HepG2 (cell line): Measurements from ENCODE around the gene SMIM36. TPM values are rescaled to one million over a fixed set of nuclear protein-coding genes. Genes with fewer than 3 reads are reported as not detected.

Experiments used
- ATF3 ChIP-seq: sonication (generic); formaldehyde crosslinking; IDR thresholded peaks from 2 replicates; pipeline ENCODE4 v1.4.0; 2020; ENCODE audit warnings: missing genetic modification reagents
- HDAC1 ChIP-seq: sonication (generic); formaldehyde crosslinking; IDR thresholded peaks from 2 replicates; pipeline ENCODE4 v1.5.1; 2020; ENCODE audit warnings: mild to moderate bottlenecking, missing genetic modification reagents
- HNRNPLL ChIP-seq: fragments of 200-400 bp; formaldehyde crosslinking; IDR thresholded peaks from 2 replicates; pipeline ENCODE4 v1.6.1; 2017; ENCODE audit warnings: mild to moderate bottlenecking, low read depth, low read length; ENCODE audit not compliant: poor library complexity, severe bottlenecking
- HOXA9 ChIP-seq: sonication (generic); formaldehyde crosslinking; IDR thresholded peaks from 2 replicates; pipeline ENCODE4 v1.8.1; 2022; ENCODE audit warnings: missing genetic modification reagents, mild to moderate bottlenecking, moderate library complexity, borderline replicate concordance
- MEF2D ChIP-seq: sonication (generic); formaldehyde crosslinking; IDR thresholded peaks from 2 replicates; pipeline ENCODE4 v1.5.1; 2020; ENCODE audit warnings: mild to moderate bottlenecking, missing genetic modification reagents
- MTF2 ChIP-seq: sonication (generic); formaldehyde crosslinking; IDR thresholded peaks from 2 replicates; pipeline ENCODE4 v1.5.0; 2020; ENCODE audit warnings: missing genetic modification reagents, borderline replicate concordance
- MYNN ChIP-seq: sonication (generic); formaldehyde crosslinking; IDR thresholded peaks from 2 replicates; pipeline ENCODE4 v1.4.0; 2020; ENCODE audit warnings: mild to moderate bottlenecking, low read depth, missing genetic modification reagents
- POLR2G ChIP-seq: fragments of 200-400 bp; formaldehyde crosslinking; IDR thresholded peaks from 2 replicates; pipeline ENCODE4 v1.6.1; 2018; ENCODE audit warnings: mild to moderate bottlenecking, low read depth, low read length, moderate library complexity
- PRDM15 ChIP-seq: sonication (generic); formaldehyde crosslinking; IDR thresholded peaks from 2 replicates; pipeline ENCODE4 v1.4.0; 2020; ENCODE audit warnings: missing genetic modification reagents
- REL ChIP-seq: sonication (generic); formaldehyde crosslinking; conservative IDR thresholded peaks from 2 replicates; pipeline ENCODE4 v1.8.0; 2022; ENCODE audit warnings: mild to moderate bottlenecking, missing genetic modification reagents, moderate library complexity
- SMAD1 ChIP-seq: sonication (generic); formaldehyde crosslinking; IDR thresholded peaks from 2 replicates; pipeline ENCODE4 v1.4.0; 2020; ENCODE audit warnings: missing genetic modification reagents, low read depth, mild to moderate bottlenecking, borderline replicate concordance
- SP1 ChIP-seq, 2 experiments: fragments of 450-650 bp in 1 of 2; sonication (generic) in 1 of 2; formaldehyde crosslinking in 1 of 2; IDR thresholded peaks; 2 replicates each; pipeline versions ENCODE4 v1.4.0 to v1.6.1; 2016 to 2020; ENCODE audit warnings: missing genetic modification reagents in 1 of 2
- THAP9 ChIP-seq: sonication (generic); formaldehyde crosslinking; IDR thresholded peaks from 2 replicates; pipeline ENCODE4; 2020; ENCODE audit warnings: missing genetic modification reagents, mild to moderate bottlenecking, borderline replicate concordance
- THYN1 ChIP-seq: sonication (generic); formaldehyde crosslinking; IDR thresholded peaks from 2 replicates; pipeline ENCODE4 v1.8.1; 2023; ENCODE audit warnings: low read depth, mild to moderate bottlenecking, moderate library complexity, missing genetic modification reagents, borderline replicate concordance
- TOPORS ChIP-seq: sonication (generic); formaldehyde crosslinking; IDR thresholded peaks from 2 replicates; pipeline ENCODE4 v1.8.0; 2023; ENCODE audit warnings: mild to moderate bottlenecking, missing genetic modification reagents
- XBP1 ChIP-seq: sonication (generic); formaldehyde crosslinking; IDR thresholded peaks from 2 replicates; pipeline ENCODE4 v1.5.0; 2020; ENCODE audit warnings: missing genetic modification reagents
- ZNF276 ChIP-seq: sonication (generic); formaldehyde crosslinking; IDR thresholded peaks from 2 replicates; pipeline ENCODE4 v1.4.0; 2020; ENCODE audit warnings: mild to moderate bottlenecking, low read depth, missing genetic modification reagents
- ZNF30 ChIP-seq: sonication (generic); formaldehyde crosslinking; IDR thresholded peaks from 2 replicates; pipeline ENCODE4 v1.5.0; 2020; ENCODE audit warnings: mild to moderate bottlenecking, missing genetic modification reagents
- ZNF510 ChIP-seq: sonication (generic); formaldehyde crosslinking; IDR thresholded peaks from 2 replicates; pipeline ENCODE4 v1.4.0; 2020; ENCODE audit warnings: low read depth, mild to moderate bottlenecking, missing genetic modification reagents
- ZNF530 ChIP-seq: sonication (generic); formaldehyde crosslinking; IDR thresholded peaks from 2 replicates; pipeline ENCODE4 v1.5.0; 2020; ENCODE audit warnings: low read depth, mild to moderate bottlenecking, missing genetic modification reagents
- ZNF607 ChIP-seq: sonication (generic); formaldehyde crosslinking; IDR thresholded peaks from 2 replicates; pipeline ENCODE4 v1.5.1; 2020; ENCODE audit warnings: missing genetic modification reagents, mild to moderate bottlenecking, borderline replicate concordance
- ZNF790 ChIP-seq: sonication (generic); formaldehyde crosslinking; IDR thresholded peaks from 2 replicates; pipeline ENCODE4 v1.8.0; 2022; ENCODE audit warnings: missing genetic modification reagents, mild to moderate bottlenecking, borderline replicate concordance
- polyA plus RNA-seq, 8 experiments: library from polyadenylated mRNA; depleted of rRNA in 3 of 8; stranded (reverse) in 7 of 8; unstranded in 1 of 8; fragments of >200 nt; fragmentation: Illumina TruSeq in 4 of 8; extraction: Trizol in 4 of 8; gene quantifications; 2 replicates each; pipeline versions ENCODE4 v1.2.1 to v1.2.3, GENCODE V29; 2011 to 2016; ENCODE audit warnings: low read depth in 4 of 8, missing spikeins in 1 of 8, mixed read lengths in 1 of 8; ENCODE audit not compliant: insufficient read depth in 1 of 8
- total RNA-seq, 5 experiments: library from RNA; depleted of rRNA; stranded (reverse); fragments of >200 nt; fragmentation: Illumina TruSeq; extraction: Trizol; gene quantifications; 2 replicates each; pipeline ENCODE4 v1.2.3, GENCODE V29; 2016; ENCODE audit warnings: low read depth in 1 of 5

Gene SMIM36
- total and polyA plus RNA-seq, 2 of the 13 experiments (the other 11 are each of a cell fraction or from before 2014, with no cell fraction given): not detected

GRCh38 chr17:55454906-55455474 is 56.3 kb downstream of the SMIM36 start (continued):
- TF ChIP-seq ZNF276 (CRISPR knock-in tag): no peak
- no peak for TF ChIP-seq ATF3 (CRISPR knock-in tag)
- no peak for TF ChIP-seq SP1 (IDR thresholded peaks at IDR 0.05)
- TF ChIP-seq SP1 (CRISPR knock-in tag; IDR thresholded peaks at IDR 0.05): no peak
- no peak for TF ChIP-seq HOXA9
- no peak for TF ChIP-seq HDAC1 (CRISPR knock-in tag)
- TF ChIP-seq ZNF510 (CRISPR knock-in tag): no peak
- TF ChIP-seq XBP1 (CRISPR knock-in tag): no peak
- TF ChIP-seq MTF2 (CRISPR knock-in tag): no peak
- TF ChIP-seq ZNF30: no peak
- no peak for TF ChIP-seq THYN1 (CRISPR knock-in tag)
- no peak for TF ChIP-seq REL (CRISPR knock-in tag)
- TF ChIP-seq TOPORS: no peak
- TF ChIP-seq ZNF790 (CRISPR knock-in tag): no peak
- TF ChIP-seq PRDM15 (CRISPR knock-in tag): no peak; the same call in 1 of the 2 replicates
- TF ChIP-seq HNRNPLL: no peak
- no peak for TF ChIP-seq ZNF607
- TF ChIP-seq MYNN (CRISPR knock-in tag): no peak
- TF ChIP-seq ZNF530 (CRISPR knock-in tag): no peak
- no peak for TF ChIP-seq SMAD1 (CRISPR knock-in tag)
- no peak for TF ChIP-seq POLR2G
- TF ChIP-seq MEF2D (CRISPR knock-in tag): no peak
- TF ChIP-seq THAP9: no peak
